Measurements from ENCODE around the gene CDH24. TPM values are rescaled to one million over a fixed set of nuclear protein-coding genes. Genes with fewer than 3 reads are reported as not detected.

Gene CDH24
- total and polyA plus RNA-seq, 2 of the 13 experiments (the other 11 are each of a cell fraction or from before 2014, with no cell fraction given) = 0.69 to 0.99 TPM

DNA sequence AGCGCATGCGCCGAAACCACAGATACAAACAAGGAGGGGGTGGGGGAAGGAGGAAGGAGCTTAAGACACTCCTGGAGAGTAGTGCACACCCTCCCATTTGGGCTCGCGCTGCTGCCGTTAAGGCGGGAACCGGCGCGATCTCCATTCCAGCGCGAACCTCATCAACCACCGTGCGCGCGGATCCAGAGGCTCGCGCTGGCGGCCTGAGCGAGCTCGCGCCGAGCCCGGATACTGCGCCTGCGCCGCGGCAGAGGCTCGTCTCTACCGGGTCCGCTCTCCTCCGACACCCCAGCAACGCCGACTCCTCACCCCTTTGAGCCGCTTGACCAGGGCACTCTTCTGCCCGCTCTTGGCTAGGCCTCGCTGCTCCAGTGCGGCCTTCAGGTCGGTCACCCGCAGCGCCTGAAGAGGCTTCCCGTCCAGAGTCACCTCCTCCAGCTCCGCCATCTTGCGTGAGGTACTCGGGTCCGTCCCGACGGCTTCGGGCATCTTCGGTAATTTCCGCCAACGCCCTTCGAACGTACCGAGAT, 37.4 kb upstream of the CDH24 start, which contains the start of gene ACIN1 (continued):
- TF ChIP-seq REST (IDR thresholded peaks at IDR 0.05; ENCODE audit: borderline replicate concordance in 1 of 2, low read depth in 1 of 2, low read length in 2 of 2) (peak in 1 of 2 experiments; percentile 65; a peak in 1 of 4 replicates), EHMT2 (IDR thresholded peaks at IDR 0.05; ENCODE audit: borderline replicate concordance, low read depth, low read length) (no peak), HDAC1 (CRISPR knock-in tag; IDR thresholded peaks at IDR 0.05) (peak; percentile 88), ZNF780A (CRISPR knock-in tag; IDR thresholded peaks at IDR 0.05) (no peak), ZNF841 (CRISPR knock-in tag; IDR thresholded peaks at IDR 0.05; ENCODE audit: borderline replicate concordance) (no peak), LBX2 (CRISPR knock-in tag; IDR thresholded peaks at IDR 0.05; ENCODE audit: borderline replicate concordance) (peak; percentile 99), HNF1B (CRISPR knock-in tag; IDR thresholded peaks at IDR 0.05) (peak; percentile 72; the same call in 1 of the 2 replicates), RAD21 (CRISPR knock-in tag; IDR thresholded peaks at IDR 0.05) (peak; percentile 88), ZNF451 (CRISPR knock-in tag; IDR thresholded peaks at IDR 0.05) (peak; percentile 97), DRAP1 (CRISPR knock-in tag; IDR thresholded peaks at IDR 0.05) (no peak; the same call in 1 of the 2 replicates), ZFX (CRISPR knock-in tag; IDR thresholded peaks at IDR 0.05; ENCODE audit: low read depth) (peak; percentile 93), JUN (CRISPR knock-in tag; IDR thresholded peaks at IDR 0.05) (peak; percentile 65)
- TF ChIP-seq, protein P1, sequence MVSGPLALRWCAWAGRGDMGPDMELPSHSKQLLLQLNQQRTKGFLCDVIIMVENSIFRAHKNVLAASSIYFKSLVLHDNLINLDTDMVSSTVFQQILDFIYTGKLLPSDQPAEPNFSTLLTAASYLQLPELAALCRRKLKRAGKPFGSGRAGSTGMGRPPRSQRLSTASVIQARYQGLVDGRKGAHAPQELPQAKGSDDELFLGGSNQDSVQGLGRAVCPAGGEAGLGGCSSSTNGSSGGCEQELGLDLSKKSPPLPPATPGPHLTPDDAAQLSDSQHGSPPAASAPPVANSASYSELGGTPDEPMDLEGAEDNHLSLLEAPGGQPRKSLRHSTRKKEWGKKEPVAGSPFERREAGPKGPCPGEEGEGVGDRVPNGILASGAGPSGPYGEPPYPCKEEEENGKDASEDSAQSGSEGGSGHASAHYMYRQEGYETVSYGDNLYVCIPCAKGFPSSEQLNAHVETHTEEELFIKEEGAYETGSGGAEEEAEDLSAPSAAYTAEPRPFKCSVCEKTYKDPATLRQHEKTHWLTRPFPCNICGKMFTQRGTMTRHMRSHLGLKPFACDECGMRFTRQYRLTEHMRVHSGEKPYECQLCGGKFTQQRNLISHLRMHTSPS (CRISPR knock-in tag; IDR thresholded peaks at IDR 0.05; ENCODE audit: low read depth) = peak; percentile 84
- TF ChIP-seq, protein P2, sequence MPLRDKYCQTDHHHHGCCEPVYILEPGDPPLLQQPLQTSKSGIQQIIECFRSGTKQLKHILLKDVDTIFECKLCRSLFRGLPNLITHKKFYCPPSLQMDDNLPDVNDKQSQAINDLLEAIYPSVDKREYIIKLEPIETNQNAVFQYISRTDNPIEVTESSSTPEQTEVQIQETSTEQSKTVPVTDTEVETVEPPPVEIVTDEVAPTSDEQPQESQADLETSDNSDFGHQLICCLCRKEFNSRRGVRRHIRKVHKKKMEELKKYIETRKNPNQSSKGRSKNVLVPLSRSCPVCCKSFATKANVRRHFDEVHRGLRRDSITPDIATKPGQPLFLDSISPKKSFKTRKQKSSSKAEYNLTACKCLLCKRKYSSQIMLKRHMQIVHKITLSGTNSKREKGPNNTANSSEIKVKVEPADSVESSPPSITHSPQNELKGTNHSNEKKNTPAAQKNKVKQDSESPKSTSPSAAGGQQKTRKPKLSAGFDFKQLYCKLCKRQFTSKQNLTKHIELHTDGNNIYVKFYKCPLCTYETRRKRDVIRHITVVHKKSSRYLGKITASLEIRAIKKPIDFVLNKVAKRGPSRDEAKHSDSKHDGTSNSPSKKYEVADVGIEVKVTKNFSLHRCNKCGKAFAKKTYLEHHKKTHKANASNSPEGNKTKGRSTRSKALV (CRISPR knock-in tag; IDR thresholded peaks at IDR 0.05) = peak; percentile 81; the same call in 1 of the 2 replicates
